ENCODE measurements around the gene CDS2. TPM values are rescaled to one million over a fixed set of nuclear protein-coding genes. Genes with fewer than 3 reads are reported as not detected.

Gene CDS2
- total and polyA plus RNA-seq, 9 donors, result 11.4 to 54.6 (median 37.6) TPM

- 90 to 95% (median 94%) methylated on average over 3 of the region's 3 CpGs for WGBS, 3 donors
- H3K27me3 ChIP-seq, result no peaks in the 10 kb centered on the region
- H3K27ac ChIP-seq, result no peak overlapping the region
- intact Hi-C loops (cut with DNase I), result no loop called here
- H3K9me3 ChIP-seq, result no peaks in the 10 kb centered on the region
- no peaks in the 10 kb centered on the region for H3K36me3 ChIP-seq
- TF ChIP-seq CTCF (IDR thresholded peaks at IDR 0.05) (no peak), POLR2A (IDR thresholded peaks at IDR 0.05) (no peak), EP300 (IDR thresholded peaks at IDR 0.05) (no peak)
- no peak for DNase-seq
- peaks cover 27% of the 10 kb centered on the region for H3K4me1 ChIP-seq (ENCODE audit: insufficient read depth)
- no peak overlapping the region for H3K4me3 ChIP-seq
Observed at GRCh38 chr20:5149892-5150225, 23.1 kb downstream of the CDS2 start.

- Histone ChIP-seq H3K4me1 (ENCODE audit: insufficient read depth) (peaks cover 24% of the 10 kb centered on the region), H3K9me3 (no peaks in the 10 kb centered on the region), H3K27ac (no peak overlapping the region), H3K27me3 (no peaks in the 10 kb centered on the region), H3K4me3 (no peak overlapping the region), H3K36me3 (no peaks in the 10 kb centered on the region)
- WGBS, 3 donors, result 81 to 85% (median 84%) methylated on average over 13 of the region's 13 CpGs
- intact Hi-C loops (cut with DNase I), result no loop called here
- no peak for TF ChIP-seq POLR2A (IDR thresholded peaks at IDR 0.05)
- TF ChIP-seq CTCF (IDR thresholded peaks at IDR 0.05), result no peak
- TF ChIP-seq EP300 (IDR thresholded peaks at IDR 0.05), result no peak
- no peak for DNase-seq
Observed at GRCh38 chr20:5150226-5151076, 23.6 kb downstream of the CDS2 start.

GRCh38 chr20:5153152-5153467 is 26.3 kb downstream of the CDS2 start:
- H3K36me3 ChIP-seq, result no peaks in the 10 kb centered on the region
- H3K27ac ChIP-seq, result no peak overlapping the region
- peaks cover 14% of the 10 kb centered on the region for H3K4me1 ChIP-seq (ENCODE audit: insufficient read depth)
- intact Hi-C loops (cut with DNase I), result no loop called here
- no peak for DNase-seq
- 95 to 98% (median 96%) methylated on average over 3 of the region's 3 CpGs for WGBS, 3 donors
- H3K27me3 ChIP-seq, result no peaks in the 10 kb centered on the region
- H3K9me3 ChIP-seq, result no peaks in the 10 kb centered on the region
- no peak overlapping the region for H3K4me3 ChIP-seq
- no peak for TF ChIP-seq EP300 (IDR thresholded peaks at IDR 0.05)
- no peak for TF ChIP-seq POLR2A (IDR thresholded peaks at IDR 0.05)
- no peak for TF ChIP-seq CTCF (IDR thresholded peaks at IDR 0.05)

GRCh38 chr20:5153612-5154542 is 27.1 kb downstream of the CDS2 start:
- Histone ChIP-seq H3K27me3 (no peaks in the 10 kb centered on the region), H3K36me3 (no peaks in the 10 kb centered on the region), H3K9me3 (no peaks in the 10 kb centered on the region), H3K4me3 (no peak overlapping the region), H3K27ac (no peak overlapping the region), H3K4me1 (ENCODE audit: insufficient read depth) (peaks cover 10% of the 10 kb centered on the region)
- WGBS, 3 donors, result 75 to 87% (median 87%) methylated on average over 5 of the region's 5 CpGs
- intact Hi-C loops (cut with DNase I), result no loop called here
- TF ChIP-seq EP300 (IDR thresholded peaks at IDR 0.05) (no peak), POLR2A (IDR thresholded peaks at IDR 0.05) (no peak), CTCF (IDR thresholded peaks at IDR 0.05) (no peak)
- DNase-seq, result no peak

All from ovary (tissue), 9 donors.